Inferior parietal cortex (tissue), 1 donor: Measurements from ENCODE around the gene ACAA1.
A peak's percentile ranks its signal among the peaks of the same experiment; 100 is the strongest.

Experiments used
- DNase-seq: peaks from one replicate; pipeline ENCODE4 v3.0.0-alpha.2; 2016; ENCODE audit errors: extremely low spot score

ACAA1 gene

GRCh38 chr3:38119821-38120692, 16.9 kb downstream of the ACAA1 start:
- no peak for DNase-seq

- DNase-seq: no peak
Measured at GRCh38 chr3:38119248-38119544, 17.7 kb downstream of the ACAA1 start.

GRCh38 chr3:38118421-38119247, 18.3 kb downstream of the ACAA1 start:
- no peak for DNase-seq

GRCh38 chr3:38117748-38118420, 19.0 kb downstream of the ACAA1 start:
- peak; percentile 48 for DNase-seq

GRCh38 chr3:38117163-38117716, 19.7 kb downstream of the ACAA1 start:
- DNase-seq: no peak

- DNase-seq: no peak
Measured at GRCh38 chr3:38116471-38117162, 20.3 kb downstream of the ACAA1 start.

GRCh38 chr3:38115645-38116427, 21.1 kb downstream of the ACAA1 start:
- no peak for DNase-seq

GRCh38 chr3:38114875-38115644, 21.9 kb downstream of the ACAA1 start:
- DNase-seq: no peak

GRCh38 chr3:38114052-38114874, 22.7 kb downstream of the ACAA1 start:
- no peak for DNase-seq

GRCh38 chr3:38112378-38112761, 24.6 kb downstream of the ACAA1 start:
- DNase-seq: no peak

- no peak for DNase-seq
Measured at GRCh38 chr3:38111696-38112377, 25.1 kb downstream of the ACAA1 start.

- no peak for DNase-seq
Measured at GRCh38 chr3:38111201-38111600, 25.7 kb downstream of the ACAA1 start.

- no peak for DNase-seq
Measured at GRCh38 chr3:38110314-38111050, 26.4 kb downstream of the ACAA1 start.

- no peak for DNase-seq
Measured at GRCh38 chr3:38109580-38110313, 27.2 kb downstream of the ACAA1 start.

- no peak for DNase-seq
Measured at GRCh38 chr3:38108649-38109579, 28.0 kb downstream of the ACAA1 start.
